ENCODE results near the gene LDB3.
"Not testable (repeated sequence)": the region's sequence is repeated elsewhere in the genome, so short reads cannot be mapped to it uniquely, and the experiment has no call there.

The LDB3 gene, protein sequence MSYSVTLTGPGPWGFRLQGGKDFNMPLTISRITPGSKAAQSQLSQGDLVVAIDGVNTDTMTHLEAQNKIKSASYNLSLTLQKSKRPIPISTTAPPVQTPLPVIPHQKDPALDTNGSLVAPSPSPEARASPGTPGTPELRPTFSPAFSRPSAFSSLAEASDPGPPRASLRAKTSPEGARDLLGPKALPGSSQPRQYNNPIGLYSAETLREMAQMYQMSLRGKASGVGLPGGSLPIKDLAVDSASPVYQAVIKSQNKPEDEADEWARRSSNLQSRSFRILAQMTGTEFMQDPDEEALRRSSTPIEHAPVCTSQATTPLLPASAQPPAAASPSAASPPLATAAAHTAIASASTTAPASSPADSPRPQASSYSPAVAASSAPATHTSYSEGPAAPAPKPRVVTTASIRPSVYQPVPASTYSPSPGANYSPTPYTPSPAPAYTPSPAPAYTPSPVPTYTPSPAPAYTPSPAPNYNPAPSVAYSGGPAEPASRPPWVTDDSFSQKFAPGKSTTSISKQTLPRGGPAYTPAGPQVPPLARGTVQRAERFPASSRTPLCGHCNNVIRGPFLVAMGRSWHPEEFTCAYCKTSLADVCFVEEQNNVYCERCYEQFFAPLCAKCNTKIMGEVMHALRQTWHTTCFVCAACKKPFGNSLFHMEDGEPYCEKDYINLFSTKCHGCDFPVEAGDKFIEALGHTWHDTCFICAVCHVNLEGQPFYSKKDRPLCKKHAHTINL

DNA sequence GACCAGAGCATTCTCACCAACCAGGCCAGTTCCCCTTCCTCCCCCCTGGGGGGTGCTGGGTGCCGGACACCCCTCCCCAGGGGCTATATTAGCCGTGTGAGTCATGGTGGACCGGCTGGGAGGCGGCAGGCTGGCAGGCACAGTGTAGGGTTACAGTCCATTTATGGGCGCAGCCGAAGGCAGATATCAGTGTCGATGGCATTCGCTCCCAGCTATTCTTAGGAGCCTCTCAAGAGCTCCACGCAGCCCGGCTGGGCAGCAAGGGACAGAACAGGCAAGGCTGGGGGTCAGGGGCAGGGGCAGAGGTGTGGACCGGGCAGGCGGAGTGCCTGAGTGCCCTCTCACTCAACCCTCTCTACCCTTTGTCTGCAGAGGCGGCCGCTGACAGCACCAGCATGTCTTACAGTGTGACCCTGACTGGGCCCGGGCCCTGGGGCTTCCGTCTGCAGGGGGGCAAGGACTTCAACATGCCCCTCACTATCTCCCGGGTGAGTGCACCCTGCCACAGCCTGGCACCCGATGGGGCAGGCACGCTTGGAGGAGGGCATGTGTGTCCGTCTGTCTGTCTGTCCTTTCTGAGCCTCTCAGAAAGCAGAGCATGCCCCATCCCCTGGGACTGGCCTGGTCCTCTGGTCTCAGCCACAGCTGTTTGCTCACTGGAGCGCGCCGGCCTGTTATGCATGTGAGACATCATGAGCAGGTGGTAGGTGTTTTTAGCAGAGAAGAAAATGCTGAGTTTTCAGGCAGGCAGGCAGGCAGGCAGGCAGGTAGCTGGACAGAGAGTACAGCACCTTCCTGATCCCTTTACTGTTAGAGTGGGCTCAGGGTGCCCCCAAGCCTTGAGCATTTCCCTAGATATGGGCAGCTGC is at the start of gene LDB3:
Gene LDB3, plus strand, starts transcription at position 215 of the 869 bp plus-strand sequence. Its CDS starts 181 bp downstream, at position 396.
- TF ChIP-seq ZNF274 (IDR thresholded peaks at IDR 0.05; ENCODE audit: low read depth, low read length), result no peak
- H3K4me3 ChIP-seq (ENCODE audit: low read length), result no peak within 1 kb of the TSS

- TF ChIP-seq ZNF274 (IDR thresholded peaks at IDR 0.05; ENCODE audit: low read depth, low read length), result no peak
- no peak overlapping the region for H3K4me3 ChIP-seq (ENCODE audit: low read length)
Measured at GRCh38 chr10:86628311-86628710, 40.0 kb upstream of the LDB3 start.

- no peak for TF ChIP-seq ZNF274 (IDR thresholded peaks at IDR 0.05; ENCODE audit: low read depth, low read length)
- H3K4me3 ChIP-seq (ENCODE audit: low read length), result no peak overlapping the region
Measured at GRCh38 chr10:86630079-86630478, 38.2 kb upstream of the LDB3 start.

DNA sequence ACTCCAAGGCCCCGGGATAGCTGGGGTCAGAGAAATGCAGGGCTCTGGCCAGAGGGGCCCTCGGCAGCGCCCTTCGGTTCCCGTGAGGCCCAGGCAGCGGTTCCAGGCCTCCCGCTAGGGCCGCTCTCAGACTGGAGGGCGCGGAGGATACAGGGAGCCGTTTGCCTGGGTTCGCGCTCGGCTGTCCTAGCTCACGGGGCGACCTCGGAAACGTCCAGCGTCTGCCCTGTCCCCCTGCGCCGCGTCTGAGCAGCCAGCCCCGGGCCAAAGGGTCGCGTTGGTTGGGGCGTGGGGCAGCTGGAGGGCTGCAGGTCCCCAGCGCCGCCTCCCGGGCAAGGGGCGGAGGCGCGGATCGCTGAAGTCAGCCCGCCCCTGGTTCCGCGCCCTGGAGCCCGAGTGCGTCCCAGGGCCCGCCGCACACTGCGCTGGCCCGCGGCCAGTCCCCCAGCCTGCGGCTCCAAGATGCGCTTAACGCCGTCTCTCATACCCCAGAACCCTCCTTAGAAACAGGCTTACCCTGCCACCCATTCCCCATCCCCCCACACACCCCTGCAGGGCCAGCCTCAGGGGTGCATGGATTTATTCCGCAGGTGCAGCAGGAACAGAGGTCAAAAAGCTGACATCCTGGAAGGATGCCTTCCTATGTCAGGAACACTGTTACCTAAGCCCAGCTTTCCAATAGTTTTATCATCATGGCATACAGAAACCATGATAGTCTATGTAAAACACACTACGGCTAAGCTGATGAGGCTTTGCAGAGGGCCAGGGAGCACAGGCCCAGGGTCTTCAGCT is 36.1 kb upstream of the LDB3 start:
- no peak overlapping the region for H3K4me3 ChIP-seq (ENCODE audit: low read length)
- TF ChIP-seq ZNF274 (IDR thresholded peaks at IDR 0.05; ENCODE audit: low read depth, low read length), result no peak

DNA sequence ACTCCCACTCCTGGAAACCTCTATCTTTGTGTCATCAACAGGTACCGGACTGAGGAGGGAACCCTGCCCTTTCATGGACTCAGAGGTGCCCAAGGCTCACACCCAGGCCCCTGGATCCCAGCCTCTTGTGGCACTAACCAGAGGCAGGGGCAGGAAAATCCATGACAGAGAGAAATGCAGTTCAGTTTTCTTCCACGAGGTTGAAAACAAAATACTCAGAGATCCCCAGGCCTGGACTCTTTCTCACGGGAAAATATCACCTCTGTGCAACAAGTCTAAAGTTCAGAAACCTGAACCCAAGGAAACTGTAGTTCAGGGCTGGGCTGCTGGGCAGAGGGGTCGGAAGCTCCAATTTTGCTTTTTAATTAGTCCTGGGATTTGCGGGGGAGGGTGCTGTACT is 35.4 kb upstream of the LDB3 start:
- no peak for TF ChIP-seq ZNF274 (IDR thresholded peaks at IDR 0.05; ENCODE audit: low read depth, low read length)
- no peak overlapping the region for H3K4me3 ChIP-seq (ENCODE audit: low read length)

DNA sequence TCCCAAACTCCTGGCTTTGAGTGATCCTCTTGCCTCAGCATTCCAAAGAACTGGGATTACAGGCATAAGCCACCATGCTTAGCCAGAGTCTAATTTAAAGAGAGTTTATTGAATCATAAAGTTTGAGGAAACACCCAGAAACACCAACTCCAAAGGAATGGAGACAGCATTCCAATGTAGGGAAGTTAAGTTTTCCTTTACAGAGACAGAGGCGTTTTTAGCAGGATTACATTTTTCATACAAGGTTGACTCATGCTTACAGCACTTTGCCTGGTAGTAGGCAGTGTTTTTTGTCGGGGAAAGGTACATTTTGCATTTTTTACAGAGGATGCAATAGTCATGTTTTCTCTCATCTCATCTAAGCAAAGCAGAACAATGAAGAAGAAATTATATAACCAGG is 32.9 kb upstream of the LDB3 start:
- H3K4me3 ChIP-seq (ENCODE audit: low read length), result no peak overlapping the region
- no peak for TF ChIP-seq ZNF274 (IDR thresholded peaks at IDR 0.05; ENCODE audit: low read depth, low read length)

- no peak overlapping the region for H3K4me3 ChIP-seq (ENCODE audit: low read length)
- no peak for TF ChIP-seq ZNF274 (IDR thresholded peaks at IDR 0.05; ENCODE audit: low read depth, low read length)
Measured at GRCh38 chr10:86636311-86636710, 32.0 kb upstream of the LDB3 start.

GRCh38 chr10:86642021-86642420 is 26.3 kb upstream of the LDB3 start:
- TF ChIP-seq ZNF274 (IDR thresholded peaks at IDR 0.05; ENCODE audit: low read depth, low read length), result no peak

DNA sequence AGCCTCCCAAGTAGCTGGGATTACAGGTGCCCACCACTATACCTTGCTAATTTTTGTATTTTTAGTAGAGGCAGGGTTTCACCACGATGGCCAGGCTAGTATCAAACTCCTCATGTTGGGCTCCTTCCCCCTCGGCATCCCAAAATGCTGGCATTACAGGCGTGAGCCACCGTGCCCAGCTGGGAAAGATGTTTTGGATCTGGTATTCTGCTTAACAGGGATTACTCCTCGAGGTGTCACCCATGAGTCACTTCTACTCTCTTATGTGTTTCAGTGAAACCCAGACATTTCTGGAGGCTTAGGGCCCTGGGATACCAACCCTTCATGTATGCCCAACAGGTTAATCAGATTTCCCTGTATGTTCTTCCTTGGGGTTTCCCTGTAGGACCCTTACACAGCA is 25.8 kb upstream of the LDB3 start:
- no peak overlapping the region for H3K4me3 ChIP-seq (ENCODE audit: low read length)
- TF ChIP-seq ZNF274 (IDR thresholded peaks at IDR 0.05; ENCODE audit: low read depth, low read length), result no peak

More at GRCh38 chr10:86642021-86642420, 26.3 kb upstream of the LDB3 start:
- H3K4me3 ChIP-seq (ENCODE audit: low read length), result no peak overlapping the region

- H3K4me3 ChIP-seq (ENCODE audit: low read length), result no peak overlapping the region
- no peak for TF ChIP-seq ZNF274 (IDR thresholded peaks at IDR 0.05; ENCODE audit: low read depth, low read length)
Measured at GRCh38 chr10:86644152-86644793, 24.0 kb upstream of the LDB3 start.

DNA sequence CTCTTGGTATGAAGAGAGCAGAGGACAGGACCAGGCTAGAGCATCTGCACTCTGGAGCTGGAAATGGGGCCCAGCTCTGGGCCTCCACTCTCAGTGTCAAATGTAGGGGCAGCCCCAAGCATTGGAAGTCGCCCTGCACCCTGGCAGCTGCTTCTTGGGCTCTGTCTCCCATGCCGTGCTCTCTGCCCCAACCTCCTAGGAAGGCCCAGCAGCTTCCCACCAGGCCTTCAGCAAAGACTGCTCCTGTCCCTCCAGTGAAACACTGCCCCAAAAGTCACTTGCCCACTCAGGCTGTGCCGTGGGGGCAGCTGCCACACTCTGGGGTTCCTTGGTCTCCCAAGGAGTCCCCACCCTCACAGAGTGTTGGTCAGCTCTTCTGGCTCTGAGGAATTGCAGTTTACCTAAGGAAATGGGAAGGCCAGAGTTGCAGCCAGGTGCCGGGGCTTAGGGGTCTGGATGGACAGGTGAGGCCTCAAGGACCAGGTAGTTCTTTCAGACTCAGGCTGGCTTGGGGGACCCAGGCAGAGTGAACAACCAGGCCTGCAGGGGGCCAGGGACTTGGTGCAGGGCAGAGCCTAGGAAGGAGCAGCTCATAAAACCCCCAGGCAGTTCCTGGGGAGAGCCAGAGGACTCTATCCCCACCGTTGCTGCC is 23.4 kb upstream of the LDB3 start:
- H3K4me3 ChIP-seq (ENCODE audit: low read length), result no peak overlapping the region
- TF ChIP-seq ZNF274 (IDR thresholded peaks at IDR 0.05; ENCODE audit: low read depth, low read length), result no peak

DNA sequence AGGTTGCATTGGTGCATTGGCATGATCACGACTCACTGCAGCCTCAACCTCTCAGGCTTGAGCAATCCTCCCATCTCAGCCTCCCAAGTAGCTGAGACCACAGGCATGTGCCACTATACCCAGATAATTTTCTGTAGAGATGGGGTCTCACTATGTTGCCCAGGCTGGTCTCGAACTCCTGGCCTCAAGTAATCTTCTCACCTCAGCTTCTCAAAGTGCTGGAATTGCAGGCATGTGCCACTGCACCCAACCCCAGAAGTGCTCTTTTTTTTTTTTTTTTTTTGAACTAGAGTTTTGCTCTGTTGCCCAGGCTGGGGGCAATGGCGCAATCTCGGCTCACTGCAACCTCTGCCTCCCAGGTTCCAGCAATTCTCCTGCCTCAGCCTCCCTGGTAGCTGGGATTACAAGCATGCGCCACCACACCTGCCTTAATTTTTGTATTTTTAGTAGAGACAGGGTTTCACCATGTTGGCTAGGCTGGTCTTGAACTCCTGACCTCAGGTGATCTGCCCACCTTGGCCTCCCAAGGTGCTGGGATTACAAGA is 22.6 kb upstream of the LDB3 start:
- H3K4me3 ChIP-seq (ENCODE audit: low read length), result not testable (repeated sequence)
